Measurements from ENCODE around the gene FOXJ1.

The FOXJ1 gene

GRCh38 chr17:76089680-76090516 is 51.1 kb downstream of the FOXJ1 start:
- no peak for DNase-seq

- no peak for DNase-seq
Measured at GRCh38 chr17:76088868-76089576, 52.0 kb downstream of the FOXJ1 start.

GRCh38 chr17:76088041-76088867 is 52.8 kb downstream of the FOXJ1 start:
- DNase-seq, result no peak

- DNase-seq, result no peak
Measured at GRCh38 chr17:76087531-76087930, 53.5 kb downstream of the FOXJ1 start.

GRCh38 chr17:76086384-76086783 is 54.7 kb downstream of the FOXJ1 start:
- DNase-seq, result no peak
